GM12873 (cell line): ENCODE results near the gene CHRND.

Source experiments
- CTCF ChIP-seq: IDR thresholded peaks from 2 replicates; pipeline ENCODE4 v1.5.1; 2012; ENCODE audit warnings: low read depth, mild to moderate bottlenecking, moderate library complexity, low read length, control low read depth; ENCODE audit not compliant: insufficient read depth; ENCODE audit errors: missing control alignments

The CHRND gene

GRCh38 chr2:232573771-232574435, 47.9 kb downstream of the CHRND start:
- no peak for TF ChIP-seq CTCF

- no peak for TF ChIP-seq CTCF
Observed at GRCh38 chr2:232574674-232575403, 48.9 kb downstream of the CHRND start.

DNA sequence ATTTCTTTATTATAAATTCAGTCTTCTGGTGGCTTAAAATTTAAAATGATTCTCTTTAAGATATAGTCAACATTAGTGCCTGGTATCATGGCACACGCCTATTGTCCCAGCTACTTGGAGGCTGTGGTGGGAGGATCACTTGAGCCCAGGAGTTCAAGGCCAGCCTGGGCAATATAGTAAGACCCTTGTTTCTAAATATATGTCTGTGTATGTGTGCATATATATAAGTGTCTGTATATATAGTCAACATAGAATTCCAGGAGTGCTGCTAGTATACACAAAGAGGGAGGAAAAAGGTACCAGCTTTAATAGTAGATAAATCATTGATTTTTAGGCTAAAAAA, 49.4 kb downstream of the CHRND start:
- TF ChIP-seq CTCF = no peak

GRCh38 chr2:232576995-232577394, 51.0 kb downstream of the CHRND start:
- no peak for TF ChIP-seq CTCF

GRCh38 chr2:232577841-232578240, 51.9 kb downstream of the CHRND start:
- TF ChIP-seq CTCF = no peak

DNA sequence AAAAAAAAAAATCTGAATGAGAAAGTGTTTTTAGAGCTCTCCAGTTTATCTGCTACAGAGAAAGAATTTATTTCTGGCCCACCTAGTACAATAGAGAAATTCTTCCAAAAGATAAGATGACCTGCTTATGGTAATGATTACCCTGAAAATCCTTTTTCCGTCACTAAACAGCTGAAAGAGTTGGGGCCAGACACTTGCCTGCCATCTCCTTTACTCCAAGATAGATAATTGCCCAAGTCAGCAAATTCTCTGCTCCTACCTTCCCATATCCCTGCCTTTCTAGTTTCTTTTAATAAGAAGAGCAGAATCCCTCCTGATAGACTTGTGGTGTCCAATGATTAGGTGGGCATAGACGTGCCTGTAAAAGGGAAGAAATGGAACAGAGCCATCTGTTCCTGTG, 52.7 kb downstream of the CHRND start:
- TF ChIP-seq CTCF = no peak

DNA sequence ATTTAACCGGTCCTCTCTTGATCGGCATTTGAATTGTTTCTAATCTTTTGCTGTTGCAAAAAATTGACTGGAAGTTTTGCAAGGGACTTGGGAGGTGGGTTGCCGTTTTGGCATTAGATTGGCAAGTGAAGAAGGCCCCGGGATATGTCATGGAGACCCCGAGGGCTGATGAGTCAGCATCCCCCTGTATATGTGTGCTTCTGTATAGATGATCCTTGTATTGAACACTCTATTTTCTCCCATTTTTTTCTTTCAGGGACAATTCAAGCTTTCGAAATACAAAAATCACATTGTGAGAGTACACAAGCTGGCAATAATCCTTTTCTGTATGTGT, 54.7 kb downstream of the CHRND start:
- TF ChIP-seq CTCF = no peak
